Measurements from ENCODE around the gene TRPM7.

- TF ChIP-seq CTCF (IDR thresholded peaks at IDR 0.05; ENCODE audit: insufficient read depth, low read length) (no peak), POLR2AphosphoS5 (IDR thresholded peaks at IDR 0.05; ENCODE audit: low read depth) (no peak), REST (IDR thresholded peaks at IDR 0.05; ENCODE audit: insufficient replicate concordance, low read depth) (no peak), GABPA (IDR thresholded peaks at IDR 0.05; ENCODE audit: low read depth) (no peak)
Measured at GRCh38 chr15:50687302-50687902, 805 bp upstream of the TRPM7 start.
